K562 (cell line): ENCODE data around the gene ZNF267. TPM values are rescaled to one million over a fixed set of nuclear protein-coding genes. Genes with fewer than 3 reads are reported as not detected.

Source experiments
- CHCHD3 ChIP-seq: fragments of 250-450 bp; sonication (Bioruptor Pico); IDR thresholded peaks from 2 replicates; pipeline ENCODE4 v2.1.2; 2022; ENCODE audit warnings: mild to moderate bottlenecking
- CREM ChIP-seq: IDR thresholded peaks from 2 replicates; pipeline ENCODE4 v1.6.1; 2014; ENCODE audit warnings: antibody characterized with exemption, low read depth
- ETV1 ChIP-seq: fragments of 450-650 bp; conservative IDR thresholded peaks from 2 replicates; pipeline ENCODE4 v1.6.1; 2016; ENCODE audit warnings: missing genetic modification characterization, control low read depth, low read depth, missing compliant biosample characterization
- ETV6 ChIP-seq, 3 experiments: fragments of 150-350 bp in 1 of 3; sonication (generic) in 1 of 3; formaldehyde crosslinking in 1 of 3; IDR thresholded peaks; 2 replicates each; pipeline versions ENCODE4 v1.6.1 to v1.8.0; 2014 to 2022; ENCODE audit warnings: borderline replicate concordance in 2 of 3, low read depth in 2 of 3, antibody characterized with exemption in 1 of 3, low read length in 1 of 3, mild to moderate bottlenecking in 1 of 3, missing genetic modification reagents in 1 of 3
- KLF10 ChIP-seq: fragments of 250-450 bp; sonication (Bioruptor Pico); IDR thresholded peaks from 2 replicates; pipeline ENCODE4 v1.6.1; 2021; ENCODE audit warnings: matching md5 sums
- MTA3 ChIP-seq: fragments of 450-650 bp; formaldehyde crosslinking; IDR thresholded peaks from 2 replicates; pipeline ENCODE4 v1.6.1; 2017; ENCODE audit warnings: mild to moderate bottlenecking, borderline replicate concordance
- NCOR1 ChIP-seq: fragments of 450-650 bp; IDR thresholded peaks from 2 replicates; pipeline ENCODE4 v1.6.1; 2016; ENCODE audit warnings: mild to moderate bottlenecking, moderate library complexity
- NUFIP1 ChIP-seq: fragments of 450-650 bp; IDR thresholded peaks from 2 replicates; pipeline ENCODE4 v1.6.1; 2018; ENCODE audit not compliant: partially characterized antibody
- POLR2AphosphoS2 ChIP-seq: IDR thresholded peaks from 2 replicates; pipeline ENCODE4 v1.6.1; 2012; ENCODE audit warnings: low read length, improper control_type of control experiment
- PTTG1 ChIP-seq: fragments of 450-650 bp; IDR thresholded peaks from 2 replicates; pipeline ENCODE4 v1.6.1; 2016; ENCODE audit warnings: low read depth, mild to moderate bottlenecking, missing genetic modification characterization, missing compliant biosample characterization
- RUNX1 ChIP-seq: sonication (generic); IDR thresholded peaks from 2 replicates; pipeline ENCODE4 v1.6.1; 2016; ENCODE audit warnings: antibody characterized with exemption, low read depth
- SIX5 ChIP-seq, 2 experiments: IDR thresholded peaks; 2 replicates each; pipeline ENCODE4 v1.6.1; 2011; ENCODE audit warnings: low read length in 2 of 2, borderline replicate concordance in 1 of 2, low read depth in 1 of 2, mild to moderate bottlenecking in 1 of 2, moderate library complexity in 1 of 2; ENCODE audit not compliant: insufficient read depth in 1 of 2
- SOX6 ChIP-seq: fragments of 450-650 bp; IDR thresholded peaks from 2 replicates; pipeline ENCODE4 v1.6.1; 2014; ENCODE audit warnings: mild to moderate bottlenecking
- TEAD4 ChIP-seq, 2 experiments: sonication (generic) in 1 of 2; formaldehyde crosslinking in 1 of 2; IDR thresholded peaks; 2 replicates each; pipeline versions ENCODE4 v1.6.1 to v1.8.0; 2012 to 2022; ENCODE audit warnings: borderline replicate concordance in 1 of 2, inconsistent platforms in 1 of 2, low read length in 1 of 2, mild to moderate bottlenecking in 1 of 2, missing genetic modification reagents in 1 of 2
- XRCC4 ChIP-seq: IDR thresholded peaks from one replicate; pipeline ENCODE4 v1.6.1; 2011; ENCODE audit not compliant: insufficient read depth, insufficient read length; ENCODE audit errors: extremely low read depth
- ZFX ChIP-seq: sonication (generic); formaldehyde crosslinking; IDR thresholded peaks from 2 replicates; pipeline ENCODE4 v1.8.0; 2022; ENCODE audit warnings: mild to moderate bottlenecking, missing genetic modification reagents, moderate library complexity
- ZNF197 ChIP-seq: fragments of 200-800 bp; sonication (Bioruptor generic); IDR thresholded peaks from 2 replicates; pipeline ENCODE4 v1.6.1; 2016; ENCODE audit warnings: low read depth, missing genetic modification characterization, missing compliant biosample characterization
- ZNF212 ChIP-seq: fragments of 450-650 bp; formaldehyde crosslinking; IDR thresholded peaks from 2 replicates; pipeline ENCODE4 v1.4.0; 2020; ENCODE audit warnings: mild to moderate bottlenecking
- polyA plus RNA-seq, 8 experiments: library from polyadenylated mRNA; depleted of rRNA in 4 of 8; stranded (reverse) in 5 of 8; unstranded in 3 of 8; fragments of >200 nt; fragmentation: Nextera tagmentation in 2 of 8; fragmentation: Illumina TruSeq in 1 of 8; extraction: Ambion mirVana in 2 of 8; extraction: Trizol in 1 of 8; gene quantifications; 2 replicates each; pipeline versions ENCODE4 v1.2.1 to v1.2.3, GENCODE V29; 2011 to 2014; ENCODE audit warnings: inconsistent platforms in 1 of 8, missing spikeins in 1 of 8
- total RNA-seq, 7 experiments: library from RNA; depleted of rRNA in 6 of 7; stranded (reverse); fragments of >200 nt in 6 of 7; fragmentation: Illumina TruSeq in 2 of 7; extraction: Trizol in 2 of 7; gene quantifications; 2 replicates each; pipeline versions ENCODE4 v1.2.1 to v1.2.3, GENCODE V29; 2011 to 2021; ENCODE audit warnings: low replicate concordance in 1 of 7
- TF ChIP-seq, protein P1 (sequence below): fragments of 450-650 bp; IDR thresholded peaks from 2 replicates; pipeline ENCODE4 v1.6.1; 2018; ENCODE audit warnings: mild to moderate bottlenecking, low read depth; ENCODE audit not compliant: partially characterized antibody
- TF ChIP-seq, protein P2 (sequence below): fragments of 450-650 bp; IDR thresholded peaks from 2 replicates; pipeline ENCODE4 v1.6.1; 2016
- TF ChIP-seq, protein P3 (sequence below): fragments of 250-450 bp; sonication (Bioruptor Pico); IDR thresholded peaks from 2 replicates; pipeline ENCODE4 v1.5.0; 2021
- TF ChIP-seq, protein P4 (sequence below): fragments of 450-650 bp; IDR thresholded peaks from 2 replicates; pipeline ENCODE4 v1.6.1; 2016; ENCODE audit warnings: missing biosample characterization, missing genetic modification characterization
- TF ChIP-seq, protein P5 (sequence below): sonication (generic); formaldehyde crosslinking; IDR thresholded peaks from 2 replicates; pipeline ENCODE4 v1.9.0; 2022; ENCODE audit warnings: mild to moderate bottlenecking, missing genetic modification reagents

ZNF267 gene
- total and polyA plus RNA-seq, 9 of the 15 experiments (the other 6 are each of a cell fraction or from before 2014, with no cell fraction given): 14.6 to 38.8 (median 21.5) TPM

DNA sequence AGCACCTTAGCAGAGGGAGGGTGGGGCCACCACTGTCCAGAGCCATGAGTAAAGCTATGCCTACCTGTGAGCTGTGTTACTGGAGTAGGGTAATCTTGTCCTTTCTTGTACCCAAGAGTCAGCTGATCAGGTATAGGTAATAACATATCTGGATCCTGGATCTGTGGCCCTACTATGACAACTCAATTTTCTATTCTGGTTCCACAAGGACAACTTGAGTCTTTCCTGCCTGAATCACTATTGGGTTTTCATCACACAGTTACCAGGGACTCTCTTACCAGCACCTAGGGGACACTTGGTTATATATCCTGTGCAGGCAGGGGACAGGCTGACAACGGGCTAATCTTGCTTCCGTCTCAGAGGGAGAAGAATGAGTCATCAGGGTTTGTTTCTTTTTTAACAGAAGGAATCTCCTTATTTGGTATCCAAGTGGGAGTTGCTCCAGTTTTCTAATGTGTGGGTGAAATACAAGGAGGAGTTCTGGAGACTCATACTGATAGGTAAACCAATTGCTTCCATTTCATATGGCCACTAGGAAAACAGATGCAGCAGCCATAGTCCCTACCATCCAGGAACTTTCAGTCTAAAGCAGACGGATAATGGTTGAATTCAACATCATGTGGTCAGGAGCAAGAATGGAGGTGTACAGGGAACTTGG, 6.8 kb downstream of the ZNF267 start (continued):
- no peak for TF ChIP-seq ZNF212 (CRISPR knock-in tag)
- no peak for TF ChIP-seq CHCHD3 (CRISPR knock-in tag)
- TF ChIP-seq ZNF197 (CRISPR knock-in tag): no peak
- TF ChIP-seq MTA3: 0 out of 2 replicates have a peak, but pooled peaks have one; percentile 53
- TF ChIP-seq, protein P1, sequence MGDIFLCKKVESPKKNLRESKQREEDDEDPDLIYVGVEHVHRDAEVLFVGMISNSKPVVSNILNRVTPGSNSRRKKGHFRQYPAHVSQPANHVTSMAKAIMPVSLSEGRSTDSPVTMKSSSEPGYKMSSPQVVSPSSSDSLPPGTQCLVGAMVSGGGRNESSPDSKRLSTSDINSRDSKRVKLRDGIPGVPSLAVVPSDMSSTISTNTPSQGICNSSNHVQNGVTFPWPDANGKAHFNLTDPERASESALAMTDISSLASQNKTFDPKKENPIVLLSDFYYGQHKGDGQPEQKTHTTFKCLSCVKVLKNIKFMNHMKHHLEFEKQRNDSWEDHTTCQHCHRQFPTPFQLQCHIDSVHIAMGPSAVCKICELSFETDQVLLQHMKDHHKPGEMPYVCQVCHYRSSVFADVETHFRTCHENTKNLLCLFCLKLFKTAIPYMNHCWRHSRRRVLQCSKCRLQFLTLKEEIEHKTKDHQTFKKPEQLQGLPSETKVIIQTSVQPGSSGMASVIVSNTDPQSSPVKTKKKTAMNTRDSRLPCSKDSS: no peak
- TF ChIP-seq TEAD4 (IDR thresholded peaks at IDR 0.05; ENCODE audit: low read length): no peak
- TF ChIP-seq TEAD4 (CRISPR knock-in tag; IDR thresholded peaks at IDR 0.05; ENCODE audit: borderline replicate concordance): no peak
- TF ChIP-seq XRCC4: no peak
- TF ChIP-seq POLR2AphosphoS2: no peak
- no peak for TF ChIP-seq NUFIP1
- TF ChIP-seq, protein P2, sequence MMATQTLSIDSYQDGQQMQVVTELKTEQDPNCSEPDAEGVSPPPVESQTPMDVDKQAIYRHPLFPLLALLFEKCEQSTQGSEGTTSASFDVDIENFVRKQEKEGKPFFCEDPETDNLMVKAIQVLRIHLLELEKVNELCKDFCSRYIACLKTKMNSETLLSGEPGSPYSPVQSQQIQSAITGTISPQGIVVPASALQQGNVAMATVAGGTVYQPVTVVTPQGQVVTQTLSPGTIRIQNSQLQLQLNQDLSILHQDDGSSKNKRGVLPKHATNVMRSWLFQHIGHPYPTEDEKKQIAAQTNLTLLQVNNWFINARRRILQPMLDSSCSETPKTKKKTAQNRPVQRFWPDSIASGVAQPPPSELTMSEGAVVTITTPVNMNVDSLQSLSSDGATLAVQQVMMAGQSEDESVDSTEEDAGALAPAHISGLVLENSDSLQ: peak; percentile 74
- TF ChIP-seq, protein P3, sequence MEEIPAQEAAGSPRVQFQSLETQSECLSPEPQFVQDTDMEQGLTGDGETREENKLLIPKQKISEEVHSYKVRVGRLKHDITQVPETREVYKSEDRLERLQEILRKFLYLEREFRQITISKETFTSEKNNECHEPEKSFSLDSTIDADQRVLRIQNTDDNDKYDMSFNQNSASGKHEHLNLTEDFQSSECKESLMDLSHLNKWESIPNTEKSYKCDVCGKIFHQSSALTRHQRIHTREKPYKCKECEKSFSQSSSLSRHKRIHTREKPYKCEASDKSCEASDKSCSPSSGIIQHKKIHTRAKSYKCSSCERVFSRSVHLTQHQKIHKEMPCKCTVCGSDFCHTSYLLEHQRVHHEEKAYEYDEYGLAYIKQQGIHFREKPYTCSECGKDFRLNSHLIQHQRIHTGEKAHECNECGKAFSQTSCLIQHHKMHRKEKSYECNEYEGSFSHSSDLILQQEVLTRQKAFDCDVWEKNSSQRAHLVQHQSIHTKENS (CRISPR knock-in tag): no peak
- TF ChIP-seq PTTG1: no peak
- TF ChIP-seq ETV1 (tag): peak; percentile 89
- TF ChIP-seq ETV6 (IDR thresholded peaks at IDR 0.05; ENCODE audit: borderline replicate concordance in 1 of 2, low read depth in 2 of 2, low read length in 1 of 2): no peak
- TF ChIP-seq ETV6 (CRISPR knock-in tag; IDR thresholded peaks at IDR 0.05; ENCODE audit: borderline replicate concordance): no peak
- TF ChIP-seq CREM: peak; percentile 33
- no peak for TF ChIP-seq KLF10 (CRISPR knock-in tag)
- TF ChIP-seq RUNX1: no peak
- TF ChIP-seq SIX5 (IDR thresholded peaks at IDR 0.05; ENCODE audit: borderline replicate concordance in 1 of 2, insufficient read depth in 1 of 2, low read depth in 1 of 2, low read length in 2 of 2): no peak
- TF ChIP-seq SOX6: peak; percentile 62; the same call in 1 of the 2 replicates
- TF ChIP-seq NCOR1: no peak
- no peak for TF ChIP-seq ZFX (CRISPR knock-in tag)
- TF ChIP-seq, protein P4, sequence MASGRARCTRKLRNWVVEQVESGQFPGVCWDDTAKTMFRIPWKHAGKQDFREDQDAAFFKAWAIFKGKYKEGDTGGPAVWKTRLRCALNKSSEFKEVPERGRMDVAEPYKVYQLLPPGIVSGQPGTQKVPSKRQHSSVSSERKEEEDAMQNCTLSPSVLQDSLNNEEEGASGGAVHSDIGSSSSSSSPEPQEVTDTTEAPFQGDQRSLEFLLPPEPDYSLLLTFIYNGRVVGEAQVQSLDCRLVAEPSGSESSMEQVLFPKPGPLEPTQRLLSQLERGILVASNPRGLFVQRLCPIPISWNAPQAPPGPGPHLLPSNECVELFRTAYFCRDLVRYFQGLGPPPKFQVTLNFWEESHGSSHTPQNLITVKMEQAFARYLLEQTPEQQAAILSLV: 0 out of 2 replicates have a peak, but pooled peaks have one; percentile 14
- TF ChIP-seq, protein P5, sequence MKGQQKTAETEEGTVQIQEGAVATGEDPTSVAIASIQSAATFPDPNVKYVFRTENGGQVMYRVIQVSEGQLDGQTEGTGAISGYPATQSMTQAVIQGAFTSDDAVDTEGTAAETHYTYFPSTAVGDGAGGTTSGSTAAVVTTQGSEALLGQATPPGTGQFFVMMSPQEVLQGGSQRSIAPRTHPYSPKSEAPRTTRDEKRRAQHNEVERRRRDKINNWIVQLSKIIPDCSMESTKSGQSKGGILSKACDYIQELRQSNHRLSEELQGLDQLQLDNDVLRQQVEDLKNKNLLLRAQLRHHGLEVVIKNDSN (CRISPR knock-in tag): no peak
